ENCODE results near the gene TPO. TPM values are rescaled to one million over a fixed set of nuclear protein-coding genes. Genes with fewer than 3 reads are reported as not detected.

Gene TPO
- polyA plus RNA-seq, 3 donors: not detected

DNA sequence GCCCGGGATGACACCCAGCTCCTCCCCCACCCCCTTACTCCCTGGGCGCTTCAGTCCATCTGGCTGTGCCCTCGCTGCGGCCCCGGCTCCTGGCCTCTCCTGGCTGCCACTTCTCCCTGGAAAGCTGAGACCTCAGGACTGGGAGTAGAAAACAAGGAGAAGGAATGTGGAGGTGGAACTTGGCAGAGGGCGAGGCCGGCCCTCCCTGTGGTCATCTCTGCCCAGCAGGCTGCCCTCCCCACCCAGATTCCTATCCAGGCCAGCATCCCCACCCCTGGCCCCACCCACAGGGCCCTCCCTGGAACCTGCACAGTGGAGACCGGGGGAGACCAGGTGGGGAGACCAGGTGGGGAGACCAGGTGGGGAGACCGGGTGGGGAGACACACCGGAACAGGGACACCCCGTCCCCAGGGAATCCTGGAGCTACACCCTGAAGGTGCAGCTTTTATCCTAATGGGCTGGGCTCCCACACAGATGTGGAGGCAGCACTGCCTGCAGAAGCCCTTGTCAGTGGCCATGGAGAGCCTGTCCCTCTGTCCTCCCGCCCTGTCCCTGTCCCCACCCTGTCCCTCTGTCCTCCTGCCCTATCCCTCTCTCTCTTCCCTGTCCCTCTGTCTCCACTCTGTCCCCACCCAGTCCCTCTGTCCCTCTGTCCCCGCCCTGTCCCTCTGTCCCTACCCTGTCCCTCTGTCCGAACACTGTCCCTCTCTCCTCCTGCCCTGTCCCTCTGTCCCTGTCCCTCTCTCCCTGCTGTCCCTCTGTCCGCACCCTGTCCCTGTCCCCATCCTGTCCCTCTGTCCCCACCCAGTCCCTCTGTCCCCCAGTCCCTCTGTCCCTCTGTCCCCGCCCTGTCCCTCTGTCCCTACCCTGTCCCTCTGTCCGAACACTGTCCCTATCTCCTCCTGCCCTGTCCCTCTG, 173.9 kb downstream of the TPO start:
- H3K27ac Mint-ChIP-seq: no peak overlapping the region
- H2AFZ ChIP-seq (ENCODE audit: insufficient read depth, low read depth, low read length, poor library complexity, severe bottlenecking): no peak overlapping the region
- WGBS (ENCODE audit: insufficient coverage): 94% methylated on average over 9 of the region's 17 CpGs
- no peaks in the 10 kb centered on the region for H3K9me3 Mint-ChIP-seq
- H3K36me3 Mint-ChIP-seq: no peaks in the 10 kb centered on the region
- H3K4me3 Mint-ChIP-seq: no peak overlapping the region
- H3K27me3 ChIP-seq (ENCODE audit: control insufficient read depth in 2 of 2, insufficient read depth in 2 of 2, low read length in 2 of 2): peaks cover 0 to 2% of the 10 kb centered on the region in 2 donors
- H3K79me2 ChIP-seq (ENCODE audit: insufficient read depth, low read length): no peaks in the 10 kb centered on the region
- TF ChIP-seq, protein P1, sequence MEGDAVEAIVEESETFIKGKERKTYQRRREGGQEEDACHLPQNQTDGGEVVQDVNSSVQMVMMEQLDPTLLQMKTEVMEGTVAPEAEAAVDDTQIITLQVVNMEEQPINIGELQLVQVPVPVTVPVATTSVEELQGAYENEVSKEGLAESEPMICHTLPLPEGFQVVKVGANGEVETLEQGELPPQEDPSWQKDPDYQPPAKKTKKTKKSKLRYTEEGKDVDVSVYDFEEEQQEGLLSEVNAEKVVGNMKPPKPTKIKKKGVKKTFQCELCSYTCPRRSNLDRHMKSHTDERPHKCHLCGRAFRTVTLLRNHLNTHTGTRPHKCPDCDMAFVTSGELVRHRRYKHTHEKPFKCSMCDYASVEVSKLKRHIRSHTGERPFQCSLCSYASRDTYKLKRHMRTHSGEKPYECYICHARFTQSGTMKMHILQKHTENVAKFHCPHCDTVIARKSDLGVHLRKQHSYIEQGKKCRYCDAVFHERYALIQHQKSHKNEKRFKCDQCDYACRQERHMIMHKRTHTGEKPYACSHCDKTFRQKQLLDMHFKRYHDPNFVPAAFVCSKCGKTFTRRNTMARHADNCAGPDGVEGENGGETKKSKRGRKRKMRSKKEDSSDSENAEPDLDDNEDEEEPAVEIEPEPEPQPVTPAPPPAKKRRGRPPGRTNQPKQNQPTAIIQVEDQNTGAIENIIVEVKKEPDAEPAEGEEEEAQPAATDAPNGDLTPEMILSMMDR (IDR thresholded peaks at IDR 0.05): no peak
- H4K20me1 ChIP-seq (ENCODE audit: insufficient read depth, low read length): no peaks in the 10 kb centered on the region
- H3K4me1 ChIP-seq (ENCODE audit: control insufficient read depth in 1 of 2, insufficient read depth in 2 of 2, low read length in 2 of 2): no peaks in the 10 kb centered on the region
- no peaks in the 10 kb centered on the region for H3K9me3 ChIP-seq (replicated peaks in 1 of 2; ENCODE audit: control insufficient read depth in 1 of 2, insufficient read depth in 1 of 2, low read length in 2 of 2)
- no peak overlapping the region for H3K9ac ChIP-seq (ENCODE audit: insufficient read depth, low read length, poor library complexity, severe bottlenecking)
- no peak overlapping the region for H3K4me2 ChIP-seq (replicated peaks; ENCODE audit: extremely low read depth, low read length, poor library complexity, severe bottlenecking)
- H3K27ac ChIP-seq (ENCODE audit: low read depth in 1 of 2, low read length in 2 of 2): no peak overlapping the region
- peaks cover 0 to 16% (median 12%) of the 10 kb centered on the region in 3 donors for H3K27me3 Mint-ChIP-seq (ENCODE audit: low read depth in 3 of 3)
- intact Hi-C loops (cut with micrococcal nuclease): no loop called here
- no peaks in the 10 kb centered on the region for H3K36me3 ChIP-seq (replicated peaks in 1 of 2; ENCODE audit: control insufficient read depth in 1 of 2, insufficient read depth in 2 of 2, low read length in 2 of 2)
- no peak for DNase-seq
- no peaks in the 10 kb centered on the region for H3K4me1 Mint-ChIP-seq
- no peak overlapping the region for H3K4me3 ChIP-seq (replicated peaks in 1 of 3; ENCODE audit: low read depth in 2 of 3, low read length in 3 of 3)

DNA sequence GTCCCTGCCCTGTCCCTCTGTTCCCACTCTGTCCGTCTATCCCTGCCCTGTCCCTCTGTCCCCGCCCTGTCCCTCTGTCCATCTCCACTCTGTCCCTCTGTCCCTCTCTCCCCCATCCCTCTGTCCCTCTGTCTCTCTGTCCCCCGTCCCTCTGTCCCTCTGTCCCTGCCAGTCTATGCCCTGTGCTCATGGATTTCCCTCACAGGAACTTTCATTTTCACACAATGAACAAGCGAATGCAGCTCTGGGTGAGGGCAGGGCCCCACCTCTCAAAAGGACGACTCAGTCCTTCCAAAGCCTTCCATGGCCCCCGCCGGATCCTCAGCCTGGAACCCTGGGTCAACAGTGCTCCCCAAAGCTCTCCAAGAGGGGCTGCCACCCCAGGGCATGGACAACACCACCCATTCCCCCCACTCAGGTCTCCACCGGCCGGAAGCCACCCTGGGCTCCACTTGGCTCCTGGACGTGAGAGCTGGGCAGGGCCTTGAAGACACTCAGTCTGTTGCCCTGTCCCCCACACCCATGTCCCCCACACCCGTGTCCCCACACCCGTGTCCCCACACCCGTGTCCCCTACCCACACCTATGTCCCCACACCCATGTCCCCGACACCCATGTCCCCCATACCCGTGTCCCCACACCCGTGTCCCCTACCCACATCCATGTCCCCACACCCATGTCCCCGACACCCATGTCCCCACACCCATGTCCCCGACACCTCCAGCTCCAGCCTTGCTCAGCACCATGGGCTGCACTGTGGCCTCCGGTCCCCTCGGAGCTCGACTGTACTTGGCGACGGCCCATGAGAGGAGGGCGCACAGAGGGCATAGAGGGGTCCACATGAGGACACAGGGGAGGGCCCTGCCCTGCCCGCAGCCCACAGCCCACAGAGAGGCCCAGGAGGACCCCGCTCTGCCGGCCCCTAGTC, 175.1 kb downstream of the TPO start:
- H3K36me3 ChIP-seq (replicated peaks in 1 of 2; ENCODE audit: control insufficient read depth in 1 of 2, insufficient read depth in 2 of 2, low read length in 2 of 2): no peaks in the 10 kb centered on the region
- no peak for DNase-seq
- no peaks in the 10 kb centered on the region for H3K4me1 ChIP-seq (ENCODE audit: control insufficient read depth in 1 of 2, insufficient read depth in 2 of 2, low read length in 2 of 2)
- H3K4me2 ChIP-seq (replicated peaks; ENCODE audit: extremely low read depth, low read length, poor library complexity, severe bottlenecking): no peak overlapping the region
- intact Hi-C loops (cut with micrococcal nuclease): no loop called here
- H2AFZ ChIP-seq (ENCODE audit: insufficient read depth, low read depth, low read length, poor library complexity, severe bottlenecking): no peak overlapping the region
- no peak overlapping the region for H3K9ac ChIP-seq (ENCODE audit: insufficient read depth, low read length, poor library complexity, severe bottlenecking)
- Mint-ChIP-seq H3K4me1 (no peaks in the 10 kb centered on the region), H3K9me3 (no peaks in the 10 kb centered on the region), H3K27ac (peak overlapping the region in 1 of 7 donors; percentile 45), H3K36me3 (no peaks in the 10 kb centered on the region), H3K27me3 (ENCODE audit: low read depth in 3 of 3) (peaks cover 0 to 16% (median 16%) of the 10 kb centered on the region in 3 donors), H3K4me3 (no peak overlapping the region)
- H3K27ac ChIP-seq (ENCODE audit: low read depth in 1 of 2, low read length in 2 of 2): no peak overlapping the region
- H3K79me2 ChIP-seq (ENCODE audit: insufficient read depth, low read length): no peaks in the 10 kb centered on the region
- WGBS (ENCODE audit: insufficient coverage): 80% methylated on average over 24 of the region's 27 CpGs
- TF ChIP-seq, protein P1 (IDR thresholded peaks at IDR 0.05): no peak
- no peaks in the 10 kb centered on the region for H3K9me3 ChIP-seq (replicated peaks in 1 of 2; ENCODE audit: control insufficient read depth in 1 of 2, insufficient read depth in 1 of 2, low read length in 2 of 2)
- H3K4me3 ChIP-seq (replicated peaks in 1 of 3; ENCODE audit: low read depth in 2 of 3, low read length in 3 of 3): no peak overlapping the region
- peaks cover 0 to 2% of the 10 kb centered on the region in 2 donors for H3K27me3 ChIP-seq (ENCODE audit: control insufficient read depth in 2 of 2, insufficient read depth in 2 of 2, low read length in 2 of 2)
- H4K20me1 ChIP-seq (ENCODE audit: insufficient read depth, low read length): no peaks in the 10 kb centered on the region

All from CD14-positive monocyte (primary cell).